Eye (tissue), 1 donor: ENCODE data around the gene MSANTD2.
A peak's percentile ranks its signal among the peaks of the same experiment; 100 is the strongest.

Source experiments
- DNase-seq: peaks from one replicate; pipeline ENCODE4 v3.0.0-alpha.2; 2015

The MSANTD2 gene

GRCh38 chr11:124800226-124800929 is at the start of gene MSANTD2:
Gene MSANTD2, minus strand, starts transcription at chr11:124800406. Its CDS starts 26 bp downstream, at chr11:124800380.
- peak; percentile 97 for DNase-seq

DNA sequence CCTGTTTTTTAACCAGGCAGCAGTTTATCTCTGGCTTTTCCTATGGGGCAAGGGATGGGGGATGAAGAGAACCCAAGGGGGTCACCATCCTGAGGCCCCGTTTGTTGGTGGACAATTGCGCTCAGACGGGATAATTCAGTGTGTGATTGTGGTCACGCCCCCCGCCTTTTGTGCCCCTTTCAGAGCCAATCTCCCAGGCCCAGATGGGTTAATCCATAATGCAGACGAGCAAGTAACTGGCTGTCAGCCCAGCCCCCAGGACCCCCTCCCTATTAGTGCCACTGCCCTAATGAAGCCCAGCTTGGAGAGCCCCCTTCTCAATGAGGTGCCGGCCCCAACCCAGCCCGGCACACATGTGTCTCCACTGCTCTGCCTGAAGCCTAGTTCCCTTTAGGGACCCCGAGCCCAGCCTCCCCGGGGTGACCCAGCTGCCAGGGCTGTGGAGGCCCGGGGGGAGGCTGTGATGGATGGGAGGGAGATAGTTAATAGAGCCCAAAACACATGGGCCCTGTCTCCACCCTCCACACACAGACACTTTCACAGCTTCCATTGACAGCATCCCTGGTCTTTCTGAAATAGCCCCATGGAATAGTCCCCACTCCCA is 46.0 kb upstream of the MSANTD2 start:
- DNase-seq: peak; percentile 26

DNA sequence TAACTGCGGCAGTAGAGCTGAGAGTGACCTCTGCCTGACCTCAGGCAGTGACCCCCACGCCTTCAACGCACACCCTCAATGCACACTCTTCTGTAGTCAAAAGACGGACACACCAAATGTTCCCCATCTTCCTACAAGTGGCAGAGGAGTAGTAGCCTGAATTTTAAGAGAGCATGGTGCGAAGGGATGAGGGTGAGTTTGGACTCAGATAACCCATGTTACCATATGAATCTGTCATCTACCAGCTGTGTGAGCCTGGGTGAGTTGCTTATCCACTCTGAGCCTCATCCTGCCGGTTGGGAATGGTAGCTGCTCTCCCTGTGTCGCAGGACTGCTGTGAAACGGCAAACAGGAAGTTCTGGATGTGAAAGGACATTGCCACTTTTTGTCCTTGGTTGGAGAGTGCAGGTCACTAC is 44.5 kb upstream of the MSANTD2 start:
- no peak for DNase-seq

DNA sequence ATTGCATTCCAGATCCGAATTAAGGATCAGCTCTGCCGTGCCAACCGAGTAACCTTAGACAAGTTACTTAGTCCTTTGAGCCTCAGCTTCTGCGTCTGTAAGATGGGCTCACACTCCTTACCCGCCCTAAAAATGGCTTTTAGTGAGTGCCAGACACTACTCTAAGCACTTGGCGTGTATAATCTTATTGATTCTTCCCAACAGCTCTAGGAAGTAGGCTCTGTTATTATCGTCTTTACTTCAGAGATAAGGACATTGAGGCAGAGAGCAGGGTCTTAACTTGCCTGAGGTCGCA is 43.4 kb upstream of the MSANTD2 start:
- no peak for DNase-seq

- DNase-seq: peak; percentile 70
Observed at GRCh38 chr11:124842305-124842704, 42.1 kb upstream of the MSANTD2 start.

- DNase-seq: peak; percentile 38
Observed at GRCh38 chr11:124841840-124842239, 41.6 kb upstream of the MSANTD2 start.

GRCh38 chr11:124841201-124841600 is 41.0 kb upstream of the MSANTD2 start:
- DNase-seq: peak; percentile 20

DNA sequence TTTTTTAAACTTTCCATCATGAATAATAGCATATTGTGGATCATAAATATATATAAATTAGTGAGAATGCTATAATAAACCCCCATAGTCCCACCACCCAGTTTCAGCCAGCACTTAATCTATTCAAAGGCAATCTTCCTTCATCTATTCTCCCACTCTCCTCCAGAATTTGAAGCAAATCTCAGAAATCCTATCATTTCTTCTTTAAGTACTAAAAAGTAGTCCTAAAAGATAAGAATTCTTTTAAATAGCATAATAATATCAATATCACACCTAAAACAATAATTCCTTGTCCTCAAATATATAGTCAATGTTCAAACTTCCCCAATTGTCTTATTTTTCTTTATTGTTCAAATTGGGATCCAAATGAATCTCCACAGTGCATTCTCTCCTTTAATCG is 40.5 kb upstream of the MSANTD2 start:
- DNase-seq: no peak

- DNase-seq: no peak
Observed at GRCh38 chr11:124839972-124840621, 39.9 kb upstream of the MSANTD2 start.

GRCh38 chr11:124839128-124839971 is 39.1 kb upstream of the MSANTD2 start:
- DNase-seq: peak; percentile 86

- DNase-seq: no peak
Observed at GRCh38 chr11:124838805-124839127, 38.6 kb upstream of the MSANTD2 start.

GRCh38 chr11:124837491-124837856 is 37.3 kb upstream of the MSANTD2 start:
- peak; percentile 90 for DNase-seq

DNA sequence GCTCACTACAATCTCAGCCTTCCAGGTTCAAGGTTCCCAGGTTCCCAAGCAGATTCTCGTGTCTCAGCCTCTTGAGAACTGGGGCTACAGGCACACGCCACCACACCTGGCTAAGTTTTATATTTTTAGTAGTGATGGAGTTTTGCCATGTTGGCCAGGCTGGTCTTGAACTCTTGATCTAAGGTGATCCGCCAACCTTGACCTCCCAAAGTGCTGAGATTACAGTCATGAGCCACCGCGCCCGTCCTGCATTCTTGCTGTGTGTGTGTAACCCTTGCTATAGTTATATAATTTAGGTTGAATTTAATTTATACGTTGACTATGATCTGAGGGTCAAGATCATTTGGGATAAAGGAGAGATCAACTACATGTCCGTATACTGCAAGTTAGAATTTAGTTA is 35.7 kb upstream of the MSANTD2 start:
- DNase-seq: no peak

- DNase-seq: no peak
Observed at GRCh38 chr11:124834526-124835180, 34.4 kb upstream of the MSANTD2 start.

DNA sequence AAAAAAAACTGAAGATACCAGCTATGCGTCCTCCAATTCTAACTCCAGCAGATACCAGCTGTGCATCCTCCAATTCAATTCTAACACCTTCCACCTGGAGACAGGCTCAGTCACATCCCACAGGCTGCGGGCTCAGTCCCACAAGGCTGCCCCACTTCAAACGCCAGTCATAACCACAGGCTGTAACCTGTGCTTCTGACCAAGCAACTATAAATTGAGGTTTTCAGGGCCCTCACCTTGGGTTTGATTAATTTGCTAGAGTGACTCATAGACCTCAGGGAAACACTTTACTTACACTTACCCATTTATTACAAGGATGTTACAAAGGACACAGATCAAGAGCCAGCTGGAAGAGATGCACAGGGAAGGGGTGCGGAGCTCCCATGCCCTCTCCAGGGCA is 32.4 kb upstream of the MSANTD2 start:
- no peak for DNase-seq

DNA sequence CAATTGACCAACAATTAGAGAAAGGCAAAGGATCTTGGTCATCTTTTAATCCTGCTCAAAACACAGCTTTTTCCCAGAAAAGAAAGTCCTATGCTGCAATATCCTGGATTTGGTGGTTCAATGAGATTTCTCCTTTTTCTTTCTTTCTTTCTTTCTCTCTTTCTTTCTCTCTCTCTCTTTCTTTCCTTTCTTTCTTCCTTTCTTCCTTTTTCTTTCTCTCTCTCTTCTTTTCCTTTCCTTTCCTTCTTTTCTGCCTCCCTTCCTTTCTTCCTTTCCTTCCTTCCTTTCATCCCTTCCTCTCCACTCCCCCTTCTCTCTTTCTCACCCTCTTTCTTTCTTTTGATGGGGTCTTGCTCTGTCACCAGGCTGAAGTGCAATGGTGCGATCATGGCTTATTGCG is 31.7 kb upstream of the MSANTD2 start:
- DNase-seq: no peak

DNA sequence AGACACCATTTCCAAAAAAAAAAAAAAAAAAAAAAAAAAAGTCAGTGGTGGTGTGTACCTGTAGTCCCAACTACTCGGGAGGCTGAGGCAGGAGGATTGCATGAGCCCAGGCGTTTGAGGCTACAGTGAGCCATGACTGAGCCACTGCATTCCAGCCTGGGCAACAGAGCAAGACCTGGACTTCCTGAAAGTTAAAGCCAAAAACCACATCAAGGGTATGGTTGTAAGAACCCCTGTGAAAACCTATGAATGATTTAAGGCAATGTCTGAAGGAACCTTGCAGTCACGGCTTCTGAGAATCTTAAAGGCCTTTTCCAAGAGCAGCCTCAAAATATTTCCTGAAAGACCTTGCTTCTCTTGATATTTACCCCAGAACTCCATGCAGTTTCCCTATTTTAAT is 30.5 kb upstream of the MSANTD2 start:
- DNase-seq: no peak

GRCh38 chr11:124829986-124830385 is 29.8 kb upstream of the MSANTD2 start:
- DNase-seq: no peak

GRCh38 chr11:124825876-124826275 is 25.7 kb upstream of the MSANTD2 start:
- no peak for DNase-seq

GRCh38 chr11:124823512-124824376 is 23.5 kb upstream of the MSANTD2 start:
- DNase-seq: no peak

GRCh38 chr11:124821995-124822730 is 22.0 kb upstream of the MSANTD2 start:
- DNase-seq: no peak
